ENCODE results near the gene ZNF329. TPM values are rescaled to one million over a fixed set of nuclear protein-coding genes. Genes with fewer than 3 reads are reported as not detected.

Gene ZNF329
- total and polyA plus RNA-seq, 8 donors = 2.2 to 6.2 (median 3.4) TPM

- Histone ChIP-seq H3K4me1 (no peaks in the 10 kb centered on the region), H3K4me3 (no peak overlapping the region), H3K27me3 (no peaks in the 10 kb centered on the region), H3K27ac (no peak overlapping the region), H3K9me3 (no peaks in the 10 kb centered on the region), H3K36me3 (no peaks in the 10 kb centered on the region)
- ATAC-seq (no peak), DNase-seq (no peak), FAIRE-seq (no peak)
- intact Hi-C loops (cut with DNase I) = no loop called here
- TF ChIP-seq, protein P1, sequence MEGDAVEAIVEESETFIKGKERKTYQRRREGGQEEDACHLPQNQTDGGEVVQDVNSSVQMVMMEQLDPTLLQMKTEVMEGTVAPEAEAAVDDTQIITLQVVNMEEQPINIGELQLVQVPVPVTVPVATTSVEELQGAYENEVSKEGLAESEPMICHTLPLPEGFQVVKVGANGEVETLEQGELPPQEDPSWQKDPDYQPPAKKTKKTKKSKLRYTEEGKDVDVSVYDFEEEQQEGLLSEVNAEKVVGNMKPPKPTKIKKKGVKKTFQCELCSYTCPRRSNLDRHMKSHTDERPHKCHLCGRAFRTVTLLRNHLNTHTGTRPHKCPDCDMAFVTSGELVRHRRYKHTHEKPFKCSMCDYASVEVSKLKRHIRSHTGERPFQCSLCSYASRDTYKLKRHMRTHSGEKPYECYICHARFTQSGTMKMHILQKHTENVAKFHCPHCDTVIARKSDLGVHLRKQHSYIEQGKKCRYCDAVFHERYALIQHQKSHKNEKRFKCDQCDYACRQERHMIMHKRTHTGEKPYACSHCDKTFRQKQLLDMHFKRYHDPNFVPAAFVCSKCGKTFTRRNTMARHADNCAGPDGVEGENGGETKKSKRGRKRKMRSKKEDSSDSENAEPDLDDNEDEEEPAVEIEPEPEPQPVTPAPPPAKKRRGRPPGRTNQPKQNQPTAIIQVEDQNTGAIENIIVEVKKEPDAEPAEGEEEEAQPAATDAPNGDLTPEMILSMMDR (IDR thresholded peaks at IDR 0.05) = no peak
- WGBS, 2 donors = 95 to 96% methylated on average over 10 of the region's 10 CpGs
These were observed 55.3 kb downstream of the ZNF329 start for GRCh38 chr19:58095328-58095727.

DNA sequence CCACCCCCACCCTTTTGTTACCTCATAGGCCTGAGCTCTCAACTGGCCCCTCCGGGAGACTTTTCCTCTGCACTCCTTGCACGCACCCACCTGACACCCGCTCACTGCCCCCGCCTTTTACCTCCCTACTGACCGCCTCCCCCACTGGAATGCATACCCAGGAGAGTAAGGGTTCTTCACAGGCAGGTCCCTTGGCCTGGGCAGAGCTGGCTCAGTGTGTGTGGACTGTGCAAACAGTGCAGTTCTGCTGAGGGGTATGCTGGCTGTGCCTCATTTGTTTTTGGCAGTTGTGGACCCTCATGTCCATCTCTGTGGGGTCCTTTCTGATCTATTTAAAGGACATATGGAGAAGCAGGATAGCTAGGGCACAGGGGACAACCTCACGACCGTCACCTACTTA lies 57.5 kb downstream of the ZNF329 start:
- no peaks in the 10 kb centered on the region for H3K9me3 ChIP-seq
- FAIRE-seq = no peak

GRCh38 chr19:58091251-58091995 lies 59.2 kb downstream of the ZNF329 start:
- no peaks in the 10 kb centered on the region for H3K27me3 ChIP-seq
- intact Hi-C loops (cut with DNase I) = no loop called here
- DNase-seq = no peak
- TF ChIP-seq, protein P1 (IDR thresholded peaks at IDR 0.05) = no peak
- H3K27ac ChIP-seq = no peak overlapping the region
- no peaks in the 10 kb centered on the region for H3K9me3 ChIP-seq
- no peak for ATAC-seq
- no peak for FAIRE-seq
- WGBS, 2 donors = 75 to 83% methylated on average over 11 of the region's 11 CpGs
- H3K4me3 ChIP-seq = no peak overlapping the region
- H3K36me3 ChIP-seq = peaks cover 0 to 2% (median 0%) of the 10 kb centered on the region in 3 donors
- H3K4me1 ChIP-seq = no peaks in the 10 kb centered on the region

More for the DNA sequence above, 57.5 kb downstream of the ZNF329 start:
- H3K4me3 ChIP-seq = no peak overlapping the region
- no peaks in the 10 kb centered on the region for H3K36me3 ChIP-seq
- TF ChIP-seq, protein P1 (IDR thresholded peaks at IDR 0.05) = no peak
- H3K27ac ChIP-seq = no peak overlapping the region
- no peaks in the 10 kb centered on the region for H3K4me1 ChIP-seq
- ATAC-seq = no peak
- WGBS, 2 donors = 97% methylated on average over 7 of the region's 7 CpGs
- H3K27me3 ChIP-seq = no peaks in the 10 kb centered on the region
- DNase-seq = no peak
- intact Hi-C loops (cut with DNase I) = no loop called here

- Histone ChIP-seq H3K9me3 (no peaks in the 10 kb centered on the region), H3K36me3 (peaks cover 3 to 18% (median 4%) of the 10 kb centered on the region in 3 donors), H3K27me3 (no peaks in the 10 kb centered on the region), H3K4me3 (no peak overlapping the region), H3K27ac (no peak overlapping the region), H3K4me1 (no peaks in the 10 kb centered on the region)
- no peak for ATAC-seq
- FAIRE-seq = no peak
- no peak for DNase-seq
- 96 to 97% methylated on average over 16 of the region's 16 CpGs for WGBS, 2 donors
- TF ChIP-seq, protein P1 (IDR thresholded peaks at IDR 0.05) = no peak
- intact Hi-C loops (cut with DNase I) = no loop called here
These were observed 60.7 kb downstream of the ZNF329 start for GRCh38 chr19:58089846-58090245.

GRCh38 chr19:58088521-58089052 lies 62.0 kb downstream of the ZNF329 start:
- Histone ChIP-seq H3K27me3 (no peaks in the 10 kb centered on the region), H3K9me3 (no peaks in the 10 kb centered on the region), H3K4me3 (no peak overlapping the region), H3K36me3 (peaks cover 4 to 24% (median 8%) of the 10 kb centered on the region in 3 donors), H3K4me1 (no peaks in the 10 kb centered on the region), H3K27ac (no peak overlapping the region)
- FAIRE-seq (no peak), DNase-seq (no peak), ATAC-seq (no peak)
- intact Hi-C loops (cut with DNase I) = no loop called here
- WGBS, 2 donors = 96 to 99% methylated on average over 13 of the region's 13 CpGs
- TF ChIP-seq, protein P1 (IDR thresholded peaks at IDR 0.05) = no peak

Measured in pancreas (tissue), 10 donors.